ENCODE data around the gene TNFSF13.

DNA sequence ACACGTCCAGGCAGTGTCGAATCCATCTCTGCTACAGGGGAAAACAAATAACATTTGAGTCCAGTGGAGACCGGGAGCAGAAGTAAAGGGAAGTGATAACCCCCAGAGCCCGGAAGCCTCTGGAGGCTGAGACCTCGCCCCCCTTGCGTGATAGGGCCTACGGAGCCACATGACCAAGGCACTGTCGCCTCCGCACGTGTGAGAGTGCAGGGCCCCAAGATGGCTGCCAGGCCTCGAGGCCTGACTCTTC, 13.7 kb downstream of the TNFSF13 start:
- TF ChIP-seq GATA2 (IDR thresholded peaks at IDR 0.05; ENCODE audit: low read depth, low read length) (no peak), GATA3 (IDR thresholded peaks at IDR 0.05; ENCODE audit: low read depth, low read length) (no peak)
